ENCODE measurements around the gene HDHD2.
A peak's percentile ranks its signal among the peaks of the same experiment; 100 is the strongest.

HDHD2 gene

DNA sequence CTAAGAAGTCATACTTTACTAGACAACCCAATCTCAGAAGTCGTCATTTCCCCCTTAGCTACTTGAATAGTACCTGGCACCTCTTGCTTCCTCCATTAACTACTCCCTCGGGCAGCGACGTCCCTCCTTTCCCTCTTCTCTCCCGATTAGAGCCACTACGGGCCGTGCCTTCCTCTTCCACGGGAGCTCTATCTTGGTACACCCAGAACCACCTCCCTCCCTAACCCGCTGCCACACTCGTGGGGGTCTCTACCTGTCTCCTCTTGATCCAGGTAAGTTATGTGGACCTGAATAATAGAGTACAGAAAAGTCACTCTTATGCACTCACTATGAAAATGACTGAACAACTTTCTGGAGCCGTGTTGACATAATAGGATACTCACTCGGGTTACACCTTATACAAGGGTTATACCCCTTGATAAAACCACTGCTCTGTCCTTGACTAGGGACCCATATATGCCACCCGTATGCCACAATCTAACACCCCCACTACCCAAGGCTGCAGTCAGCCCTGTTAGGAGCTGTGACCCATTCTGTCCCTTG lies 595 bp upstream of the HDHD2 start:
- intact Hi-C loops (cut with DNase I) = loop anchor here (2.0 kb wide), 1 partner anchor 24 kb away; no protein-coding TSS in a partner anchor

DNA sequence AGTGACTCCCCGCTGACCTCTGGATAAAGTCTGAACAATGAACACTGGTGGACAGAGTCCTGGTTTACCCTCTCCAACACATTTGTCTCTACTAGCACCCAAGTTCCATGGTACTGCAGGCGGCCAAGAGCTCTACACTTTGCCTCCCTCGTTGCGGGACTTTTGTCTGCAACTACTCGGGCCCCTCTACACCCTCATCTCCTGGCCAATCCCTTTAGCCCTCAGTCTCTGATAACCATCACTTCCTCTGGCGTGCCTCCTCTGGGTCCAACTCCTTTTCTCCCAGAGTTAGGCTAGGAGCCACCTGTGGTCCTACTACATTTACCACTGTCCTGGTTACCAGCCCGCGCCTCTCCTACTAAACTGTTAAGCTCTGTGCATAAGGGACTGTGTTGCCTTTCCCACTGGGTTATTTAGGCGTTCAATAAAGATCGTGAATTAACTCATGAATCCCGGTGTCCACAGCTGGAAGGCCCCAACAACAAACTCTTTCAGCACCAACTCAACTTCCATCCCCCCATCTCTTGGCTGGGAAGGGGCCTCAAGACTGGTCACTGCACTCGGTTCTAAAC lies 757 bp downstream of the HDHD2 start:
- intact Hi-C loops (cut with DNase I) = loop anchor here (2.0 kb wide), 1 partner anchor 25 kb away; no protein-coding TSS in a partner anchor
- DNase-seq = peak in 2 of 10 donors; percentile 52 to 69

More for the DNA sequence above, 595 bp upstream of the HDHD2 start:
- DNase-seq = peak in 4 of 10 donors; percentile 27 to 70 (median 58)

DNA sequence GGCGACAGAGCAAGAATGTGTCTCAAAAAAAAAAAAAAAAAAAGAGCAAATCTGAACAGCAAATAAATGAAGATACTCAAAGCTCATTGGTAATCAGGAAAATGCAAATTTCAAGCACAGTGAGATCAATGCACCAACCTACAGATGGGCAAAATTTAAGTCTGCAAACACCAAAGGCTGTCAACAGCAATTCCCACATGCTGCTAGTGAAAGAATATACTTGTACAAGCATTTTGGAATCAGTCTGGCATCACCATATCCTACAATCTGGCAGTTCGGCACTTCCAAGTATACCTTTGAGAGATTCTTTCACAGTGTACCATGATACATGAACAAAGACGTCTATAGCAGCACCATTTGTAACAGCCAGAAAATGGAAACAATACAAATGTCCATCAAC lies 4.1 kb downstream of the HDHD2 start:
- no peak for DNase-seq

DNA sequence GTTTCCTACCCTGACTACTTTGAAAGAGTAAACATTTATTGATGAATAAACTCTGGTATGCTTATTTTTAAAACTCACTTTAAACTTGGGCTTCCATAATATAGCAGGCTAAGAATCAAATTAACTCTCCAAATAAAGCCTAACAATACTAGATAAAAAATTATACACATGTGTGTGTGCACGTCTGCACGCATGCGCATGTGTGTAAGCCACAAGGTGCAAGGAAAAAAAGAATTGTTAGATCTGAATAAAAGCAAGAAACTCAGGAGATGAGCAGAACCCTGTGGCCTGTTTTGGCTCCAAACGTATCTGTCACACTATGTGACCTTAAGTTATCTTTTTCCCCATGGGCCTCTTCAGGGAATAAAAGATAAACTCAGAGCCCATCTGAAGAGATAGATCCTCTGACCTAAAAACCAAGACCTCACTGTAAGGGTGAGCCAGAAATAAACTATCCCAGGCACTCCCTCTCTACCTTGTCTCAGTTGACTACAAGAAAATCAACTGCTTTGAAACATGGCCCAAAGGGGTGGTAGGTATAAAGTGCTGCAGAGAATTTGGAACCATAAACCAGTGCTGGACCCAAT lies 6.3 kb downstream of the HDHD2 start:
- intact Hi-C loops (cut with DNase I) = no loop called here
- DNase-seq = no peak

More for the DNA sequence above, 4.1 kb downstream of the HDHD2 start:
- intact Hi-C loops (cut with DNase I) = no loop called here

DNA sequence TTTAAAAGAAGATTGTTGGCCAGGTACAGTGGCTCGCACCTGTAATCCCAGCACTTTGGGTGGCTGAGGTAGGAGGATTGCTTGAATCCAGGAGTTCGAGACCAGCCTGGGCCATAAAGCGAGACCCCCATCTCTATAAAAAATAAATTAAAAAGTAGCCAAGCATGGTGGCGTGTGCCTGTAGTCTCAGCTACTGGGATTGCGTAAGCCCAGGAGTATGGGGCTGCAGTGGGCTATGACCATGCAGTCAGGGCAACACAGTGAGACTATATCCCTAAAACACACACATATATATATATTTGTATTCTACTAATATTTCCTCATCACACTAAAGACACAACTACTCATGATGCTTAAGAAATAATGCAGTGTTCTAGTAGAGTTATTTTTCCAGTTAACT lies 7.1 kb downstream of the HDHD2 start:
- intact Hi-C loops (cut with DNase I) = no loop called here

DNA sequence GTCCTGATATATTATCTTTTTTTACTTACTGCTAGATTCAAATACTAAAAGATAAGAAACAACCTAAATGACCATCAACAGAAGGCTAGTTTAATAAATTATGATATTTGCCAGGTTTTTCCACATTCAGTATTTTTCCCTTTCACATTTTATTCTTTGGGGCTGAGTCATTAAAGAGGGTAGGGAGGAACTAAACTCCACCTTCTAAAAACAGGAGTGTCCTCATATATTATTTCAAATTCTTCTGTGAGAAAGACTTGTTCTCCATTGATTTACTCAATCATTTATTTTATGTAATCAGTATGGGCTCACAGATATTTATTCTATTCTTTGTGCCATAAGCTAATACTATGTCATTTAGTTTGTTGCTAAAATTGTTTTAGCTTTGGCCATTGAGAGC lies 9.0 kb downstream of the HDHD2 start:
- DNase-seq = no peak
- intact Hi-C loops (cut with DNase I) = no loop called here

More for the DNA sequence above, 7.1 kb downstream of the HDHD2 start:
- no peak for DNase-seq

DNA sequence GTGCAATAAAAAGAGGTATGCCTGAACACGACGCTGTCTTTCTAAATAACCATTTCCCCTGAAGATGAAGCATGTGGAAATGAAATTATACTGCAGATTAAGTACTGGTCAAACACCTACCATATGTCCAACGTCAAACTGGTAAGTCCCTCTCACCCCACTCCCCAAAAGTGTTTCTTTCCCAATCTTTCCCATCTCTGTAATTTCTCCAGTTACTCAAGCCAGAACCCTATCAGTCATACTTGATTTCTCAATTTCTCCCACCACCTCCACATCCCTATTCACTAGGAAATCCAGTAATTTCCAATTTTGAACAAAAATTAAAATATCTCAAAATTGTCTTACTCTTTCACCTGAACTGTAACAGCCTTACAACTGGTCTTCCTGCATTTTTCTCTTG lies 29.2 kb downstream of the HDHD2 start:
- DNase-seq = no peak
- intact Hi-C loops (cut with DNase I) = no loop called here

DNA sequence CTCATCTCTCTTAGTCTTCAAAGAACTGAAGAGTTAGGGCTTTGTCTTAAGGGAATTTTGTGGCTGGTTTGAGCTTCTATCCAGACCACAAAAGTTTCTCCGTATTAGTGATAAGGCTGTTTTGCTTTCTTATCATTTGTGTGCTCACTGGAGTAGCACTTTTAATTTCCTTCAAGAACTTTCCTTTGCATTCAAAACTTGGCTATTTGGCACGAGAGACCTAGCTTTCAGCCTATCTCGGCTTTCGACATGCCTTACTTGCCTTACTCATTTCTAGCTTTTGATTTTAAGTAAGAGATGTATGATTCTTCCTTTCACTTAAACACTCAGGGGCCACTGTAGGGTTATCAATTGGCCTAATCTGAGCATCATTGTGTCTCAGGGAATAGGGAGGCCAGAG lies 29.9 kb downstream of the HDHD2 start:
- DNase-seq = no peak
- intact Hi-C loops (cut with DNase I) = no loop called here

DNA sequence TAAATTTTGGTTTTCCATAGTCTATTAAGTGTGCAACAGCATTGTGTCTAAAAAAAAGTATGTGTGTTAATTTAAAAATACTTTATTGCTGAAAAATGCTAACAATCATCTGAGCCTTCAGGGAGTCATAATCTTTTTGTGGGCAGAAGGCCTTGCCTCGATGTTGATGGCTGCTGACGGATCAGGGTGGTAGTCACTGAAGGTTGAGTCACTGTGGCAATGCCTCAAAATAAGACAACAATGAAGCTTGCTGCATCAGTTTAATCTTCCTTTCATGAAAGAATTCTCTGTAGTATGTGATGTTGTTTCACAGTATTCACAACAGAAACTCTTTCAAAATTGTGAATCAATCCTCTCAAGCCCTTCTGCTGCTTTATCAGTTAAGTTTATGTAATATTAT lies 31.3 kb downstream of the HDHD2 start:
- intact Hi-C loops (cut with DNase I) = no loop called here

DNA sequence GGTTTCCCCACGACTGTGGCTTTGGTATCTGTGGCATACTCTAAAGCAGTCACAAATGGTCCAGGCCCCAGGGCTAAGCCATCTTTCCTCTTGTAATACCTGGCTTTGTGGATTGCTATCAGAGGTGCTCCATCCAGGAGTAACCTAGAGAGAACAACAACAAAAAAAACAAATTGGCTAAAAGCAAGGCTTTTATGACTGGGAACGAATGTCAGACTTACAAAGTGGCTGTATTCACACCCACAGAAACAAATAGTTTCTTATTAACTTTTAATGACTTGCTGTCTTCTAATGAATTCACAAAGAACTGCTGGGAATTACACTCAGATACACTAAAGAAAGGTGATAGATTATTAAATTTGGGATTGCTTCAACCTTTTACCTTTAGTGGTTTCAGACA lies 35.1 kb downstream of the HDHD2 start:
- intact Hi-C loops (cut with DNase I) = no loop called here
- no peak for DNase-seq

More for the DNA sequence above, 31.3 kb downstream of the HDHD2 start:
- no peak for DNase-seq

DNA sequence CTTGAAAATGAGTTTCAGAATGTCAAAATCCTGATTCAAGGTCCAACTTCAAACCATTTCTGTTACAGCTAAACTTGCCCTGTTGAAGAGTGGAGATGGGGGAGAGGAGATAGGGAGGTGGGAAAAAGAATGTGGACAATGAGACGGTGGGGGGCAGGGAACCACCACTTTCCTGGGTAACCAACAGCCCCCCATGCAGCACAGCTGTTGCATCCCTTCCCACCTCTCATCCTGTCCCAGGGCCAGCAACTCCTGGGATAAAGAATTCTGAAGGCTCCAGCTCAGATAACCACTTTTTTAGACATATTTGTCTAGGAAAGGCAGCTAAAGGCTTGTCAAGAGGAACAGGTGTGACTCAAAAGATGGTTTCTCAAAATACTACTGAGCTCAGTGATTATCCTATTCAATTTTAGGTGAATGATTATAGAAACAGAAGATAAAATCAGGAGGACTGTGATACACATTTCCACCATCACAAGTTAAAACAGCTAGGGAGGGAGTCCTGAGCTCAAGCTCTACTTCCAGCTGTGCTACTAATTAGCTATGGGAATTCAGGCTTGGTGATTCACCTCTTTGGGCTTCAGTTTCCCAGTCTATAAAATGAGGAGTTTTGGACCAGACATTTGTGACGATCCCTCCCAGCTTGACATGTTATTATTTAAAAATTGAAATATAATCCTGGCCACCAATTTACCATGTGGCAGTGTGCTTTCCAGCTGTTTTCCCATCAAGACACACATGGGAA lies 36.3 kb downstream of the HDHD2 start:
- intact Hi-C loops (cut with DNase I) = no loop called here
- peak in 1 of 10 donors; percentile 49 for DNase-seq

DNA sequence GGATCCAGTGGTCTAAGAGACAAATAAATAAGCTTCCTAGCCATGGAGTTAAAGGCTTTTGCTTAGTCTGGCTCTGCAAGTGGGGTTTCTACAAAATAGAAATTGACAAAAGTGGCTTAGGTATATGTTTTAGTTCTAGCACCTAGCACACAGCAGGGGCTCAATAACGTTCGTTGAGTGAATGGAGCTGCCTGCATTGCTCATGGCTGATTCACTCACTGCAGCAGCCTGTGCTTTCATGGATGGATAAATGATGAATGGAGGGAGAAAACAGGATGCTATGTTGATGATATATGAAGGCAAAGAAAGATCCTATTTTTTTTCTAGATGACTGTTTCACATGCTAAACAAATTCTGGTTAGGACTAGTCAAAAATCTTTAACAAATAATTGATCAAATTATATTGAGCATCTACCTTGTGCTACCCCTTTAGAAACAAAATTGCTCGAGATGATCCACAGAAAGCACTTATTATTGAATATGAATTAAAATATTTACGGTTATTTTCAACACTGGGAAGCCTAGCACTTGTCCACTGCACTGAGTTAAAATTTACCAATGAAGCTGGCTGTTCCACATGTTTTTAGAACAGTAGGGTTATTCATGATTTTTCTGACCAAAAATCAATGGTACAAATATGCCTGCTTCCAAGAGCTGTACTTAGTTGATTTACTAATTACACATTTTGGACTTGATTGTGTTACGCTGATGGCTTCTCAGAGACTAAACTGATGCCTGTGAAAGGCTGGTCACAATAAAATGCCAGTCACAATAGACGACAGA lies 39.6 kb downstream of the HDHD2 start:
- intact Hi-C loops (cut with DNase I) = no loop called here
- no peak for DNase-seq

DNA sequence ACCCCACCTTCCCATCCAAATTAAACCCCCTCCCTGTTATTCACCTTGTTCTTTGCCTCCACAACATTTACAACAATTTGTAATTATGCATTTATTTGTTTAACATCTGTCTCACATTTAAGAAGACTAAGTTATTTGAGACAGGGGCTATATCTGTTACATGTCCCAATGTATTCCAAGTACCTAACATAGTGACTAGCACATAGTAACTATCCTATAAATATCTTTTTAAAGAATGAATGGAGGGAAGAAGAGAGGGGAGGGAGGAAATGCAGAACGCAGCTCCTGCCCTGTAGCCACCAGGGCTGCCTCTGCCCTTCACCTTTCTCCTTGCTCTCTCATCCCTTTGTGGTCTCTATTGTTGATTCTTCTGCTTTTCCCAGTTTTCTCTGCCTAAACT lies 40.6 kb downstream of the HDHD2 start:
- intact Hi-C loops (cut with DNase I) = no loop called here
- no peak for DNase-seq

DNA sequence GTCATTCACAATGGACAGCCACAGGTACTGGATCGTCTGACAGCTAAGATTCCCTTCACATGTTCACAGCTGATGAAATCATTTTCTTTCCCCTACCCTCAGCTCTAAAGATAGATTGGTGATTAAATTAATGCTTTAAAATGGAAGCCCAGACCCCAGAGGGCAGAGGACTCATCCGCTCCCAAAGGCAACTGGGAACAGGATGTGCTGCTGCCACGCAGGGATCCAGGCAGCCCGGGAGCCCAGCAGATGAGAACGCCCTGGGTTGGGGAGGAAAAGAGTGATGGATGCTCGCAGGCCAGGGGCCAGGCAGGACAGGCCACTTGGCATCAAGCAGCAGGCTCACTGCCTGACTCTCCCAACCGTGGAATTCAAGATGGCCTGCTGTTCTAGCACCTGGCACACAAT lies 41.3 kb downstream of the HDHD2 start:
- peak in 1 of 10 donors; percentile 55 for DNase-seq
- intact Hi-C loops (cut with DNase I) = no loop called here

DNA sequence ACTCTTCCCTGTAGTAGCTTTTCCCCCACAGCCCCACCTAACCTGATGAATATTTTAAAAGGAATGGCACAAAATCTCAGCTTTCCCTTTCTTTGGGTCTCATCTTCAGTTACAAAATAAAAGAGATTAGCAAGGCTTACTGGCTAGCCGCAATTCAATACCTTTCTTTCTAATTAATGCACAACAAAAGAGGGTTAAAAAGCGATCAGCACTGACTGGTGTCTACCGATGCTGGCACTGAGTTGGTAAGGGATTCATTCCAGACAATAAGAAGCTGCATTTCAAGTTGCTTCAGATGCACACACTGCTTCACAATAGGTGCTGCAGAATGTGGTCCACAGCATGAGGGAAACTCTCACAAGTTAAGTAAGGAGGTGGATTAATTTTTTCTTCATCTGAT lies 41.9 kb downstream of the HDHD2 start:
- no peak for DNase-seq
- intact Hi-C loops (cut with DNase I) = no loop called here

DNA sequence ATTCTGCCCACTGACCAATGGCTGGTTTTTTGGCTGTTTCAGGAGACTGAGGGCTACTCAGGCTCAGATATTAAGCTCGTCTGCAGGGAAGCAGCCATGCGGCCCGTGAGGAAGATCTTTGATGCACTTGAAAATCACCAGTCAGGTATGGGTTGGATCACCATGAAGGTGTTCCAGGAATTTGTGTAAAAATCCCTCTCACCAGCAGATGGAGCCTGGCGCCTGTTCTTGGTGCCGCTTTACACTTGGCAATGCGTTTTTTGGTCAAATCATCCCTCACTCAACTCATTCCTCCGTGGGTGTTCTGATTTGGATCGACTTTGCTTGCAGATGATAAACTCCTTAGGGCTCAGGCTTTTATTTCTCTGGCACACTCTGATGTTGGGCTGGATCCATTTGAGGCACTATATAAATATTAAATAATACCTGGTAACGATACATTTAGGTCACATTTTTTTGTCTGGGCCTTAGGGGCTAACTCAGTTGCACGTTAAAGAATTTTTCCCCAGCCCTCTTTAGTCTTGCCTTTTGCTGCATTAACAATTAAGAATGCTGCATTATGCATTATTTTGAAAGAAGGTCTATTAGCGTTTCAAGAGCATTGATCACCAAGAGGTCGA lies 50.0 kb downstream of the HDHD2 start:
- intact Hi-C loops (cut with DNase I) = loop anchor here (1.0 to 5.0 kb wide), 3 partner anchors 48 to 648 kb away; no protein-coding TSS in a partner anchor
- DNase-seq = peak in 8 of 10 donors; percentile 31 to 90 (median 64)

DNA sequence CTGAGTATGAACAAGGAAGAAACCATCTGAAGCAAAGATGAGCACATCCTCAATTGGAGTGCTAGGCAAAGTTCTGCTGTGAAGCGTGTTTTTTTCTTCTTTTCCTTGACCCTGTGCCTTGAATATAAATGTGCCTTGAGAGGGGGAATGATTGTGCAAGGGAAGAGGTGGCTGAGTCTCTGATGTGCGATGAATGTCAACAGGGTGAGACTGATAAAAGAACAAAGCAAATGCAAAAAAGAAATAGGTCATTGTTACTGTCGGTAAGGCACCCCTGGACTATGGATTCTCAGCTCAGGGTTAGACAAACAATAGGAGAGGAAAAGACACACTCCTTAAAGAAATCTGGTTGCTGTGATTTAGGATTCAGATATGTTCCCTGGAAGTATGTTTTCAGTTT lies 54.5 kb downstream of the HDHD2 start:
- no peak for DNase-seq
- intact Hi-C loops (cut with DNase I) = no loop called here

DNA sequence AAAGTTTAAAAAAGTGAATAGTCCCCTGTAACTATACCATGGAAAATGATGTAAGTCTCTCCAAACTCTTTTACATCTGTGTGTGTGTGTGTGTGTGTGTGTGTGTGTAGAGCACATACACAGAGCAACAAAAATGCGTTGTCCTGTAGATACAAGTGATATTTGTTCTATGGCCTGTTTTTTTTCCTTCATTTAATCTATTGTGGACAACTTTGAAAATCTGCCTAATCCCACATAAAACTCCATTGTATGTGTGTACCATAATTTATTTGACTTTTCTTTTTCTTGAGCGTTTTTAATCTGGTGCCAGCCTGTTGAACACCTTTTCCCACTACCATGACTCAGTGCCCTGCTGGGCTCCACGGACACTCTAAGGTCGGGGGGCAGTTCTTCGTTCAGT lies 62.6 kb downstream of the HDHD2 start:
- no peak for DNase-seq

DNA sequence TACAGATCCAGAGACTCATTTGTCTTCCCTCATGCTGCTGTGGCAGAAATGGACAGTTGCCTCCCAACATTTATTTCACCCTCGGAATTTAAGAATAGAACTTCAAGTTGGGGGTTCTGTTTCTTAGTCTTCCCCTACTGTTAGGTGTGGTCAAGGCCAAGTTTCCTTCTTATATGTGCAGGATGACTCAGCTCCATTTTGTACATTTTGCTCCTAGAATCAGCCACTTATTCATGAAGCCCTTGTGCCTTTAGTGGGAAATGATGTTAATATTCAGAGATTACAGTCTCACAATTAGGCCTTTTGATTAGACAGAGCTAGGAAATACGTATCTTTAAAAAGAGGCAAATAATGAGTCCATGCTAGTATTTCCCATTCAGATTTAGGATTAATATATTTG lies 68.7 kb downstream of the HDHD2 start:
- no peak for DNase-seq
- intact Hi-C loops (cut with DNase I) = no loop called here

More for the DNA sequence above, 62.6 kb downstream of the HDHD2 start:
- intact Hi-C loops (cut with DNase I) = no loop called here

DNA sequence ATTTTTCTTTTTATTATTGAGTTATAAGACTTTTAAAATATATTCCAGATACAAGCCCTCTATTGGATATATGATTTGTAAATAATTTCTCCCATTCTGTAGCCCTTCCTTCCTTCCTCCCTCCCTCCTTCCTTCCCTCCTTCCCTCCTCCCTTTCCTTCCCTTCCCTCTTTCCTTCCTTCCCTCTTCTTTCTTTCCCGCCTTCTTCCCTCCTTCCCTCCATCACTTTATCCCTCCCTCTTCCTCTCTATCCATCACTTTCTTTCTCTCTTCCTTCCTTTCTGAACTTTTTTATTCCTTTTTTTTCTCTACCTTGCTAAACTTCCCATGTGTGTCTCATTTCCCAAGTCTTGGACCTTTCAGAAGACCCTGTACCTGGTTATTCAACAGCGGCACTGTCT lies 69.4 kb downstream of the HDHD2 start:
- intact Hi-C loops (cut with DNase I) = no loop called here
- no peak for DNase-seq

All from posterior cingulate gyrus (tissue), 11 donors.